ENCODE measurements around the gene PBX2.

DNA sequence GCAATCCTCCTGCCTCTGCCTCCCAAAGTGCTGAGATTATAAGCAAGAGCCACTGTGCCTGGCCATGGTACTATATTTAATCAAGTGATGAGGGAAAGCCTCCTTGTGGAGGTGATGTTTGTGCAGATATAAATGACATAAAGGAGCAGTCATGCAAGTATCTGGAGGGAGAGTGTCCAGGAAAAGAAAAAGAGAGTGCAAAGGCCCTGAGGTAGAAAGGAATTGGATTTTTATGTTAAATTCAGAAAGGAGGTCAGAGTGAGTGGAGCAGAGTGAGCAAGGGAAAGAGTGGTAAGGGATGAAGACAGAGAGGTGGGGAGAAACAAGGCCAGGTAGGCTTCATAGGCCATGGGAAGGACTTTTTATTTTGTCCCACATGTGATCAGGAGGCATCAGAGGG, 52.5 kb downstream of the PBX2 start:
- TF ChIP-seq, protein P1, sequence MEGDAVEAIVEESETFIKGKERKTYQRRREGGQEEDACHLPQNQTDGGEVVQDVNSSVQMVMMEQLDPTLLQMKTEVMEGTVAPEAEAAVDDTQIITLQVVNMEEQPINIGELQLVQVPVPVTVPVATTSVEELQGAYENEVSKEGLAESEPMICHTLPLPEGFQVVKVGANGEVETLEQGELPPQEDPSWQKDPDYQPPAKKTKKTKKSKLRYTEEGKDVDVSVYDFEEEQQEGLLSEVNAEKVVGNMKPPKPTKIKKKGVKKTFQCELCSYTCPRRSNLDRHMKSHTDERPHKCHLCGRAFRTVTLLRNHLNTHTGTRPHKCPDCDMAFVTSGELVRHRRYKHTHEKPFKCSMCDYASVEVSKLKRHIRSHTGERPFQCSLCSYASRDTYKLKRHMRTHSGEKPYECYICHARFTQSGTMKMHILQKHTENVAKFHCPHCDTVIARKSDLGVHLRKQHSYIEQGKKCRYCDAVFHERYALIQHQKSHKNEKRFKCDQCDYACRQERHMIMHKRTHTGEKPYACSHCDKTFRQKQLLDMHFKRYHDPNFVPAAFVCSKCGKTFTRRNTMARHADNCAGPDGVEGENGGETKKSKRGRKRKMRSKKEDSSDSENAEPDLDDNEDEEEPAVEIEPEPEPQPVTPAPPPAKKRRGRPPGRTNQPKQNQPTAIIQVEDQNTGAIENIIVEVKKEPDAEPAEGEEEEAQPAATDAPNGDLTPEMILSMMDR (conservative IDR thresholded peaks at IDR 0.05; ENCODE audit: low read depth, low read length) = no peak
- TF ChIP-seq EZH2 (IDR thresholded peaks at IDR 0.05; ENCODE audit: borderline replicate concordance, low read depth, low read length, poor library complexity, severe bottlenecking) = no peak

All from A673 (cell line).